ENCODE data around the gene STK25. TPM values are rescaled to one million over a fixed set of nuclear protein-coding genes. Genes with fewer than 3 reads are reported as not detected.

Gene STK25
- polyA plus RNA-seq, 3 donors, result 62.7 to 215 (median 69.5) TPM

DNA sequence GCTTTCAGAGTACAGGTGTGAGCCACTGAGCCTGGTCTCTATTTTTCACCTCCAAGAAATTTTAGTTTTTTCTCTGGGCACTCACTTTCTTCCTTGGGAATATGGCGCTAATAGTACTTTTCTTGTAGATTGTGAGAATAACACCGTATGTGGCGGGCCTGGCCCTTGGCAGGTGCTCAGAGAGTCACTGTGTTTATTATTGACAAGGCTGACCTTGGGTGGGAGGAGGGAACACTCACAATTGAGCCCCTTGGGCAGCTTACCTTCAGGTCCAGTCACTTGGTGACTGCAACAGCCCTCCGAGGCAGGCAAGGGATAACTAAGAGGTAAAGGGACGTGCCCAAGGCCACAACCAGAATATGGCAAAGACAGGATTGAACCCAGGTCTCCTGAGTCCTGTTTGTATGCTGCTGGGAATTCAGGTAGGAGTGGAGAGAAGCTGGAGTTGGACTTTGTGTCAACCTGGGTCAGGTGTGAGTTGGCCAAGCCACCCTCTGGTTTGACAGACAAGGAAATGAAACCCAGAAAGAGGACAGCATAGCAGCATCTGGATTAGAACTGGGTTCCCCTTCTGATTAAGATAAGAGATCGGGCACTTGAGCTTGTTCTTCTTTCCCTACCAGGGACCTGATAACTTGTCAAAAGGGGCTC lies 2.8 kb upstream of the STK25 start:
- Histone ChIP-seq H4K20me1 (ENCODE audit: insufficient read depth, low read length) (peaks cover 15% of the 10 kb centered on the region), H3K9me3 (replicated peaks in 1 of 2; ENCODE audit: control insufficient read depth in 1 of 2, insufficient read depth in 1 of 2, low read length in 2 of 2) (no peaks in the 10 kb centered on the region), H2AFZ (ENCODE audit: insufficient read depth, low read depth, low read length, poor library complexity, severe bottlenecking) (no peak overlapping the region), H3K4me3 (replicated peaks in 1 of 3; ENCODE audit: low read depth in 2 of 3, low read length in 3 of 3) (no peak overlapping the region), H3K36me3 (replicated peaks in 1 of 2; ENCODE audit: control insufficient read depth in 1 of 2, insufficient read depth in 2 of 2, low read length in 2 of 2) (no peaks in the 10 kb centered on the region), H3K27me3 (ENCODE audit: control insufficient read depth in 2 of 2, insufficient read depth in 2 of 2, low read length in 2 of 2) (peaks cover 0 to 20% of the 10 kb centered on the region in 2 donors), H3K9ac (ENCODE audit: insufficient read depth, low read length, poor library complexity, severe bottlenecking) (no peak overlapping the region), H3K27ac (ENCODE audit: low read depth in 1 of 2, low read length in 2 of 2) (no peak overlapping the region), H3K4me2 (replicated peaks; ENCODE audit: extremely low read depth, low read length, poor library complexity, severe bottlenecking) (no peak overlapping the region), H3K79me2 (ENCODE audit: insufficient read depth, low read length) (peaks cover 12% of the 10 kb centered on the region), H3K4me1 (ENCODE audit: control insufficient read depth in 1 of 2, insufficient read depth in 2 of 2, low read length in 2 of 2) (peaks cover 17 to 19% of the 10 kb centered on the region in 2 donors)
- no peak for DNase-seq
- no peak overlapping the region for H3K4me3 Mint-ChIP-seq
- H3K4me1 Mint-ChIP-seq, result peaks cover 24% of the 10 kb centered on the region
- intact Hi-C loops (cut with micrococcal nuclease), result no loop called here
- peaks cover 3 to 11% of the 10 kb centered on the region in 2 donors for H3K36me3 Mint-ChIP-seq
- H3K27me3 Mint-ChIP-seq (ENCODE audit: low read depth in 3 of 3), result peaks cover 27 to 40% (median 32%) of the 10 kb centered on the region in 3 donors
- peaks cover 0 to 4% (median 0%) of the 10 kb centered on the region in 7 donors for H3K9me3 Mint-ChIP-seq
- WGBS (ENCODE audit: insufficient coverage), result 83% methylated on average over 3 of the region's 6 CpGs
- TF ChIP-seq, protein P1, sequence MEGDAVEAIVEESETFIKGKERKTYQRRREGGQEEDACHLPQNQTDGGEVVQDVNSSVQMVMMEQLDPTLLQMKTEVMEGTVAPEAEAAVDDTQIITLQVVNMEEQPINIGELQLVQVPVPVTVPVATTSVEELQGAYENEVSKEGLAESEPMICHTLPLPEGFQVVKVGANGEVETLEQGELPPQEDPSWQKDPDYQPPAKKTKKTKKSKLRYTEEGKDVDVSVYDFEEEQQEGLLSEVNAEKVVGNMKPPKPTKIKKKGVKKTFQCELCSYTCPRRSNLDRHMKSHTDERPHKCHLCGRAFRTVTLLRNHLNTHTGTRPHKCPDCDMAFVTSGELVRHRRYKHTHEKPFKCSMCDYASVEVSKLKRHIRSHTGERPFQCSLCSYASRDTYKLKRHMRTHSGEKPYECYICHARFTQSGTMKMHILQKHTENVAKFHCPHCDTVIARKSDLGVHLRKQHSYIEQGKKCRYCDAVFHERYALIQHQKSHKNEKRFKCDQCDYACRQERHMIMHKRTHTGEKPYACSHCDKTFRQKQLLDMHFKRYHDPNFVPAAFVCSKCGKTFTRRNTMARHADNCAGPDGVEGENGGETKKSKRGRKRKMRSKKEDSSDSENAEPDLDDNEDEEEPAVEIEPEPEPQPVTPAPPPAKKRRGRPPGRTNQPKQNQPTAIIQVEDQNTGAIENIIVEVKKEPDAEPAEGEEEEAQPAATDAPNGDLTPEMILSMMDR (IDR thresholded peaks at IDR 0.05), result no peak
- no peak overlapping the region for H3K27ac Mint-ChIP-seq

DNA sequence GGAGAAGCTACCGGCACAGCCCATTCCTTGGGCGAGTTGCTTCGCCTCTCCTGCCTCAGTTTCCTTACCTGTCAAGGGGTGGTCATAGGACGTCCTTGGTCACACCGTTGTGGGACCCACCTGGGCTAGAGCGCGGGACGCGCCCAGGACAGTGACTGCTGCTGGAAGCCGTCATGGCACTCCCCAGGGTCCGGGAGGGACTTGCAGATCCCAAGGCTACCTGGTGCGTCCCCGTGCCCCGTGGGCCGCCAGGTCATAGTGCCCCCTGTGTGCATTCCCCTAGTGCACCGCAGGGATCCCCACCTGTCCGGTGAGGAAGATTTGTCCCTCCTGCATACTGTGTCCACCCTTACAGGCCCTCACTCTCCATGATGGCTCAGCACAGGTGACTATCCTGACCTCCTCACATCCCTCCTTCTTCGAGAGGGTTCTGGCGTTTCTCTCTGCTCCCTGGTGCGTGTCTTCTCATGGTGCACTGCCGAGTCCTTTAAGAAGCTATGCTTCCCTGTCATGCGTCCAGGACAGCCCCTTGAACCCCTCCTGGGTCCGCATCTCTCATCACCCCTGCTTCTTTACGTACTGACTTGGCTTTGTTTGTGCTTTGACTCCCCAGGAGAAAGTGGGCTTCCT lies 886 bp upstream of the STK25 start:
- peak overlapping the region; percentile 96 for H2AFZ ChIP-seq (ENCODE audit: insufficient read depth, low read depth, low read length, poor library complexity, severe bottlenecking)
- peaks cover 19% of the 10 kb centered on the region for H3K79me2 ChIP-seq (ENCODE audit: insufficient read depth, low read length)
- Mint-ChIP-seq H3K9me3 (peaks cover 0 to 4% (median 0%) of the 10 kb centered on the region in 7 donors), H3K4me3 (peak overlapping the region; percentile 74 to 76), H3K27me3 (ENCODE audit: low read depth in 3 of 3) (peaks cover 27 to 38% (median 32%) of the 10 kb centered on the region in 3 donors), H3K4me1 (peaks cover 23% of the 10 kb centered on the region), H3K27ac (peak overlapping the region in 3 of 7 donors; percentile 20 to 86 (median 36)), H3K36me3 (peaks cover 3 to 20% of the 10 kb centered on the region in 2 donors)
- no peak for DNase-seq
- peak overlapping the region; percentile 66 for H3K9ac ChIP-seq (ENCODE audit: insufficient read depth, low read length, poor library complexity, severe bottlenecking)
- peaks cover 34% of the 10 kb centered on the region for H4K20me1 ChIP-seq (ENCODE audit: insufficient read depth, low read length)
- intact Hi-C loops (cut with micrococcal nuclease), result loop anchor here (2.0 to 5.0 kb wide), 5 partner anchors 108 to 358 kb away; partner anchors contain the start of genes ATG4B (in 1 of the 2), DTYMK (in 1 of the 2), FARP2 (in 1 of the 2) and PPP1R7 (in 1 of the 2)
- peak overlapping the region; percentile 94 for H3K4me2 ChIP-seq (replicated peaks; ENCODE audit: extremely low read depth, low read length, poor library complexity, severe bottlenecking)
- H3K27ac ChIP-seq (ENCODE audit: low read depth in 1 of 2, low read length in 2 of 2), result peak overlapping the region in 1 of 2 donors; percentile 65
- peaks cover 17 to 19% of the 10 kb centered on the region in 2 donors for H3K4me1 ChIP-seq (ENCODE audit: control insufficient read depth in 1 of 2, insufficient read depth in 2 of 2, low read length in 2 of 2)
- WGBS (ENCODE audit: insufficient coverage), result 32% methylated on average over 22 of the region's 24 CpGs
- TF ChIP-seq, protein P1 (IDR thresholded peaks at IDR 0.05), result no peak
- H3K9me3 ChIP-seq (replicated peaks in 1 of 2; ENCODE audit: control insufficient read depth in 1 of 2, insufficient read depth in 1 of 2, low read length in 2 of 2), result no peaks in the 10 kb centered on the region
- H3K27me3 ChIP-seq (ENCODE audit: control insufficient read depth in 2 of 2, insufficient read depth in 2 of 2, low read length in 2 of 2), result peaks cover 0 to 20% of the 10 kb centered on the region in 2 donors
- peak overlapping the region; percentile 18 to 87 (median 51) for H3K4me3 ChIP-seq (replicated peaks in 1 of 3; ENCODE audit: low read depth in 2 of 3, low read length in 3 of 3)
- H3K36me3 ChIP-seq (replicated peaks in 1 of 2; ENCODE audit: control insufficient read depth in 1 of 2, insufficient read depth in 2 of 2, low read length in 2 of 2), result no peaks in the 10 kb centered on the region

All from CD14-positive monocyte (primary cell).